HEK293T (cell line): Measurements from ENCODE around the gene RNF13.

Experiments used
- CTCF ChIA-PET: fragments of 350-600 bp; formaldehyde crosslinking; extraction: SDS; loops from one replicate; lab custom pipeline; 2021; ENCODE audit warnings: antibody characterized with exemption, inconsistent platforms; lab: Yijun Ruan, JAX
- POLR2A ChIA-PET: fragments of 350-600 bp; formaldehyde crosslinking; extraction: SDS; loops from one replicate; lab custom pipeline; 2020; ENCODE audit warnings: antibody characterized with exemption, inconsistent platforms; lab: Yijun Ruan, JAX
- DNase-seq: peaks from one replicate; pipeline ENCODE4 v3.0.0; 2012; ENCODE audit warnings: mixed read lengths; ENCODE audit errors: extremely low spot score
- ARNT ChIP-seq: fragments of 450-650 bp; IDR thresholded peaks from 2 replicates; pipeline ENCODE4 v1.6.1; 2017; ENCODE audit warnings: mild to moderate bottlenecking
- BHLHE40 ChIP-seq: fragments of 450-650 bp; IDR thresholded peaks from 2 replicates; pipeline ENCODE4 v1.6.1; 2016; ENCODE audit warnings: mild to moderate bottlenecking, moderate library complexity, borderline replicate concordance
- CTBP1 ChIP-seq: fragments of 450-650 bp; IDR thresholded peaks from 2 replicates; pipeline ENCODE4 v1.6.1; 2016; ENCODE audit warnings: borderline replicate concordance
- ELF4 ChIP-seq: fragments of 450-650 bp; IDR thresholded peaks from 2 replicates; pipeline ENCODE4 v1.6.1; 2017; ENCODE audit warnings: antibody characterized with exemption
- FOXA1 ChIP-seq: fragments of 450-650 bp; IDR thresholded peaks from 2 replicates; pipeline ENCODE4 v1.6.1; 2016; ENCODE audit warnings: mild to moderate bottlenecking
- FOXK2 ChIP-seq: fragments of 450-650 bp; IDR thresholded peaks from 2 replicates; pipeline ENCODE4 v1.6.1; 2016; ENCODE audit warnings: mild to moderate bottlenecking
- FOXM1 ChIP-seq: fragments of 450-650 bp; IDR thresholded peaks from 2 replicates; pipeline ENCODE4 v1.6.1; 2017; ENCODE audit warnings: mild to moderate bottlenecking, borderline replicate concordance
- HDGF ChIP-seq: fragments of 450-650 bp; IDR thresholded peaks from 2 replicates; pipeline ENCODE4 v1.6.1; 2017; ENCODE audit warnings: antibody characterized with exemption, borderline replicate concordance
- L3MBTL2 ChIP-seq: fragments of 450-650 bp; conservative IDR thresholded peaks from 2 replicates; pipeline ENCODE4 v1.6.1; 2016; ENCODE audit warnings: mild to moderate bottlenecking
- LEF1 ChIP-seq: fragments of 450-650 bp; IDR thresholded peaks from 2 replicates; pipeline ENCODE4 v1.6.1; 2017; ENCODE audit warnings: mild to moderate bottlenecking, borderline replicate concordance
- NFRKB ChIP-seq: fragments of 450-650 bp; IDR thresholded peaks from 2 replicates; pipeline ENCODE4 v1.6.1; 2016; ENCODE audit warnings: mild to moderate bottlenecking, moderate library complexity
- PKNOX1 ChIP-seq: fragments of 450-650 bp; IDR thresholded peaks from 2 replicates; pipeline ENCODE4 v1.6.1; 2016
- SP1 ChIP-seq: fragments of 450-650 bp; IDR thresholded peaks from 2 replicates; pipeline ENCODE4 v1.6.1; 2017
- SUZ12 ChIP-seq: fragments of 450-650 bp; IDR thresholded peaks from 2 replicates; pipeline ENCODE4 v1.6.1; 2016; ENCODE audit warnings: mild to moderate bottlenecking
- TARDBP ChIP-seq: fragments of 450-650 bp; IDR thresholded peaks from 2 replicates; pipeline ENCODE4 v1.6.1; 2016
- ZNF384 ChIP-seq: fragments of 450-650 bp; IDR thresholded peaks from 2 replicates; pipeline ENCODE4 v1.6.1; 2016

The RNF13 gene

GRCh38 chr3:149777414-149778214 lies 35.4 kb upstream of the RNF13 start:
- ChIA-PET CTCF (interaction anchor here (1.1 kb wide), 1 partner anchor 12 kb away, joined by 5 read pairs; no protein-coding TSS in a partner anchor), POLR2A (no interaction called here)
- no peak for DNase-seq
- TF ChIP-seq SP1 (no peak), CTBP1 (no peak), PKNOX1 (no peak), ARNT (no peak), FOXM1 (no peak), L3MBTL2 (no peak), NFRKB (no peak), LEF1 (no peak)

DNA sequence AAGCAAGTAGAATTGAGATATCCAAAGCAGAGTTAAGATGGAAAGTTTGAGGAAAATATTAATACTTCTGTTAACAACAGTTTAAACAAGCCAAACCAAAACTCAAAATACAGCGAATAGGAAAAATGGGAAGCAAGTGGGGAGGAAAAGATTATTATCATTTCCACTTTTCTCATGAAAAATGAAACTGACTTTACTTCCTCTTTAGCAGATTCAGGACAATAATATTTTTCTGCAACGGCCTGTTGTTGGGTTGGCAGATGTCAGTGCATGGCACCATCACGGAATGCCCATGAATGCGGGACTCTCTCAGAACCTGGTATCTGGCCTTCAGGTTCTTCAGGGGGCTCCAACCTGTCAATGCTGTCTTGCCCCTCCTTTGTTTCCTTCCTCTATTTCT lies 31.8 kb upstream of the RNF13 start:
- ChIA-PET CTCF (no interaction called here), POLR2A (no interaction called here)
- TF ChIP-seq CTBP1 (no peak), SP1 (no peak)
- DNase-seq = no peak

DNA sequence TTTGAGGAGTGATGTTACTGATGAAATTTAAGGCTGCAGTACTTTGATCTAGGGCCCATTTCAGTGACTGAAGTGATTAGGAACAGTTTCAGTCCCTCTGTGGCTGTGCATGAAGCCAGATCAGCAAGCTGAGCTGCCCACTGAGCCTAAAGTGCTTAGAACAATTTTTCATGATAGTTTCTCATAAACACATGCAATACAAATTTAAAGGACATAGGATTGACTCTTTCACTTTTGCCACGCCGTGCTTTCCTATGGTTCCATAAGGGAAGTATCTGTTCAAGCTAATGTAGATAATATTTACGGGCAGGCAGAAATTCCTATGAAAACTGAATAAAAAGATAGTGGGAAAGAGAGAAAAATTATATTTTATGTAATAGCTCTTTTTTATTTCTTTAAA lies 31.3 kb upstream of the RNF13 start:
- no peak for DNase-seq
- CTCF ChIA-PET = interaction anchor here (1.1 to 1.4 kb wide), 2 partner anchors 10 to 27 kb away, joined by 4 to 11 read pairs; no protein-coding TSS in a partner anchor
- POLR2A ChIA-PET = no interaction called here

GRCh38 chr3:149783576-149783975 lies 29.4 kb upstream of the RNF13 start:
- CTCF ChIA-PET = interaction anchor here (0.9 kb wide), 1 partner anchor 25 kb away, joined by 4 read pairs; no protein-coding TSS in a partner anchor
- POLR2A ChIA-PET = no interaction called here

More for the DNA sequence above, 31.3 kb upstream of the RNF13 start:
- TF ChIP-seq BHLHE40 = no peak
- no peak for TF ChIP-seq ELF4
- no peak for TF ChIP-seq FOXA1

GRCh38 chr3:149784064-149784704 lies 28.8 kb upstream of the RNF13 start:
- TF ChIP-seq ZNF384 (no peak), FOXK2 (no peak), SP1 (no peak), ARNT (no peak), FOXA1 (no peak), PKNOX1 (no peak), BHLHE40 (no peak), HDGF (no peak), TARDBP (no peak), CTBP1 (no peak), SUZ12 (no peak), ELF4 (no peak), FOXM1 (no peak)
- ChIA-PET CTCF (interaction anchor here (0.9 kb wide), 1 partner anchor 24 kb away, joined by 4 read pairs; no protein-coding TSS in a partner anchor), POLR2A (no interaction called here)
- no peak for DNase-seq

More at GRCh38 chr3:149783576-149783975, 29.4 kb upstream of the RNF13 start:
- TF ChIP-seq FOXM1 (no peak), TARDBP (no peak), L3MBTL2 (no peak), LEF1 (no peak), ARNT (no peak), CTBP1 (no peak), HDGF (no peak), SUZ12 (no peak), PKNOX1 (no peak), FOXK2 (no peak), ELF4 (no peak), BHLHE40 (no peak), FOXA1 (no peak), SP1 (no peak), ZNF384 (no peak), NFRKB (no peak)
- DNase-seq = no peak

DNA sequence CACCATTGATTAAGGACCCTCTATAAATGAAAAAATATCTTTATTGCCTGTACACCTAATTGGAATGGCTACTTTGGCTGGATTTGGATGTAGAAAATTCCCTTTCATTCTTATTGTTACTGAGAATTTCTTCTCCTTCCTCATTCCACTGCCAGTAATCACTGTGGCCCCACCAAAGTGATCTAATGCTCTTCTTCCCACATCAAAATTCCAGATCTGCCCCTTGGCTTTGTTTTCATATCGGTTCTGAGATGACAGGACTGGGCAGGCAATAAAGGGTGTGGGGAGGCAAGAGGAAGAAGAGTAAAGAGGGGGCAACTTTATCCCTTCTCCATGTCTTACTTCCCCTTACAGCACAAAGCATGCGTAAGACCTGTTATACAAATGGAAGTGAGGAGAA lies 22.7 kb upstream of the RNF13 start:
- TF ChIP-seq CTBP1 (no peak), ELF4 (no peak), SUZ12 (no peak), FOXM1 (no peak), L3MBTL2 (no peak), BHLHE40 (no peak), SP1 (no peak)
- POLR2A ChIA-PET = no interaction called here
- no peak for DNase-seq
- CTCF ChIA-PET = no interaction called here
